ENCODE results near the gene ARHGEF17.

DNA sequence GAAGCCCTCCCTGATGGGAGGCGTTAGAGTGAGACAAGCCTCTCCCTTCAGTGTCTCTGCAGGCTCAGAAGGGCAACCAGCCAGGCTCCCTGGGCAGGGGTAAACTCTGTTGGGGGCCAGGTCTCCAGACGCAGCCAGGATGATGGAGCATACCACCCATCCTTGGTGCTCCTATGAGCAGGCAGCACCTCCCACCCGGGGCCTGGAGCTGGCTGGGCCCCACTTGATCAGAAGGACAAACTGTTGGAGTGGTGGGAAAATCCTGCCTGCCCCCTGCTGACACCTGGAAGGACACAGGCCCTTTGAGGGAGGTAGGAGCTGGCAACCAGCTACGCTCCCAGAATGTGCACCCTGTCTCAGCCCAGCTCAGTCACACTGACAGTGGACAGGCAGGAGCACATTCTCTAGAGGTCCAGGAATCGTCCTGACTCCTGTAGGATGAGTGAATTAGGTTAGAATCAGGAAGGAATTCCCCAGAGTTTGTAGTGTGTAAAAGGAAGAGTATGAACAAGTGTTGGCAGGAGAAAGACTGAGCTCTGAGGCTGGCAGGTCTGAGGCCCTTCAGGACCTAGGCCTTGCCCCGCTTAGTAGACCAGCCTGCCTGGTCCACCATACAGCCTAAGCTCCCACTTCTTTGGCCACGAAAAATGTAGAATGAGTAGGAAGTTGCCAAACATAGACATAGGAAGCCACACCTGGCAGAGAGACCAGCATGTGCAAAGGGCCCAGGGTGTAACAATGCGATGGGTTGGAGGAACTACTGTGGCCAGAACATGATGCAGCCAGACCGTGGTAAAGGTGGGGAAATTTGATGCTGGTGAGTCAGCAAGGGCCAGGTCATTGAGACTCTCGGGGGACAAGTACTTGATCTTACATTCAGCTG, 19.1 kb downstream of the ARHGEF17 start:
- TF ChIP-seq, protein P1, sequence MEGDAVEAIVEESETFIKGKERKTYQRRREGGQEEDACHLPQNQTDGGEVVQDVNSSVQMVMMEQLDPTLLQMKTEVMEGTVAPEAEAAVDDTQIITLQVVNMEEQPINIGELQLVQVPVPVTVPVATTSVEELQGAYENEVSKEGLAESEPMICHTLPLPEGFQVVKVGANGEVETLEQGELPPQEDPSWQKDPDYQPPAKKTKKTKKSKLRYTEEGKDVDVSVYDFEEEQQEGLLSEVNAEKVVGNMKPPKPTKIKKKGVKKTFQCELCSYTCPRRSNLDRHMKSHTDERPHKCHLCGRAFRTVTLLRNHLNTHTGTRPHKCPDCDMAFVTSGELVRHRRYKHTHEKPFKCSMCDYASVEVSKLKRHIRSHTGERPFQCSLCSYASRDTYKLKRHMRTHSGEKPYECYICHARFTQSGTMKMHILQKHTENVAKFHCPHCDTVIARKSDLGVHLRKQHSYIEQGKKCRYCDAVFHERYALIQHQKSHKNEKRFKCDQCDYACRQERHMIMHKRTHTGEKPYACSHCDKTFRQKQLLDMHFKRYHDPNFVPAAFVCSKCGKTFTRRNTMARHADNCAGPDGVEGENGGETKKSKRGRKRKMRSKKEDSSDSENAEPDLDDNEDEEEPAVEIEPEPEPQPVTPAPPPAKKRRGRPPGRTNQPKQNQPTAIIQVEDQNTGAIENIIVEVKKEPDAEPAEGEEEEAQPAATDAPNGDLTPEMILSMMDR (tag by site-specific recombination; IDR thresholded peaks at IDR 0.05): no peak
- TF ChIP-seq ZBTB1 (tag by site-specific recombination; IDR thresholded peaks at IDR 0.05) (no peak), ZNF302 (tag by site-specific recombination; IDR thresholded peaks at IDR 0.05; ENCODE audit: low read depth) (no peak), ZNF341 (tag by site-specific recombination; IDR thresholded peaks at IDR 0.05; ENCODE audit: low read depth) (no peak), ZBTB7A (tag by site-specific recombination; IDR thresholded peaks at IDR 0.05; ENCODE audit: low read depth) (no peak), GLI4 (tag by site-specific recombination; IDR thresholded peaks at IDR 0.05) (no peak), BCL11A (tag by site-specific recombination; IDR thresholded peaks at IDR 0.05; ENCODE audit: low read depth) (no peak)
- TF ChIP-seq, protein P2, sequence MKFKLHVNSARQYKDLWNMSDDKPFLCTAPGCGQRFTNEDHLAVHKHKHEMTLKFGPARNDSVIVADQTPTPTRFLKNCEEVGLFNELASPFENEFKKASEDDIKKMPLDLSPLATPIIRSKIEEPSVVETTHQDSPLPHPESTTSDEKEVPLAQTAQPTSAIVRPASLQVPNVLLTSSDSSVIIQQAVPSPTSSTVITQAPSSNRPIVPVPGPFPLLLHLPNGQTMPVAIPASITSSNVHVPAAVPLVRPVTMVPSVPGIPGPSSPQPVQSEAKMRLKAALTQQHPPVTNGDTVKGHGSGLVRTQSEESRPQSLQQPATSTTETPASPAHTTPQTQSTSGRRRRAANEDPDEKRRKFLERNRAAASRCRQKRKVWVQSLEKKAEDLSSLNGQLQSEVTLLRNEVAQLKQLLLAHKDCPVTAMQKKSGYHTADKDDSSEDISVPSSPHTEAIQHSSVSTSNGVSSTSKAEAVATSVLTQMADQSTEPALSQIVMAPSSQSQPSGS (tag by site-specific recombination; IDR thresholded peaks at IDR 0.05; ENCODE audit: low read depth): no peak
